Measurements from ENCODE around the gene TSPOAP1.

DNA sequence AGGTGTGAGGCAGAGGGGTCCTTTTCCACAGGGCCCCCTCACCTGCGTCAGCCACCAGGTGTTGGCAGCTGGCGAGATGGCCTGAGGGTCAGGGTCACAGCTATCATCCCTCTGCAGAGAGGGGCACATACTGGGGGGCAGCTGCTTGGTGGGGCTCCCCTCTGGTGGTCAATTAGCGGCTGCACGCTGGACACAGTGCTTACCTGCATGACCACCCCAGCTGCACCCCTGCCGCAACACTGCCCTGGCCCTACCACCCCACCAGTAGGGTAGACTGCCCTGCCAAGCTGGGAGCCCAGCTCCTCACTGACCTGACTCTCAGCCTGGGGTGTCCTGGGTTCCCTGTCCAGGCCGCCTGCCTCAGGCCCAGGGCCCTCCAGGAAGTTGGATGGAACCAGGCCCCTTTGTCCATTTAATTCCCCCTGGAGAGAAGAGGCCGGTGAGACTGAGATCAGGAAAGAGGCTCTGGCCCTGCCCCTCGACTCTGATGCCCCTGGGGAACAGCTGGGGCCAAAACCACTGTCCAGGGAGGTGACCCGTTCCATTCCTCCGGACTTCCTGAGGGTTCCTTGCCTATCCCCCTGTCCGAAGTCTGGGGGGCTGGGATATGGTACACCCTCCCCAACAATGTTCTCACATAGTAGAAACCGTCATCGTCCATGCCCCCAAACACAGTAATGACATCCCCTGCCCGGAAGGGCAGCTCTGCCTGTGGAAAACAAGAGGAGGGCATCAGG, 23.7 kb downstream of the TSPOAP1 start:
- TF ChIP-seq, protein P1, sequence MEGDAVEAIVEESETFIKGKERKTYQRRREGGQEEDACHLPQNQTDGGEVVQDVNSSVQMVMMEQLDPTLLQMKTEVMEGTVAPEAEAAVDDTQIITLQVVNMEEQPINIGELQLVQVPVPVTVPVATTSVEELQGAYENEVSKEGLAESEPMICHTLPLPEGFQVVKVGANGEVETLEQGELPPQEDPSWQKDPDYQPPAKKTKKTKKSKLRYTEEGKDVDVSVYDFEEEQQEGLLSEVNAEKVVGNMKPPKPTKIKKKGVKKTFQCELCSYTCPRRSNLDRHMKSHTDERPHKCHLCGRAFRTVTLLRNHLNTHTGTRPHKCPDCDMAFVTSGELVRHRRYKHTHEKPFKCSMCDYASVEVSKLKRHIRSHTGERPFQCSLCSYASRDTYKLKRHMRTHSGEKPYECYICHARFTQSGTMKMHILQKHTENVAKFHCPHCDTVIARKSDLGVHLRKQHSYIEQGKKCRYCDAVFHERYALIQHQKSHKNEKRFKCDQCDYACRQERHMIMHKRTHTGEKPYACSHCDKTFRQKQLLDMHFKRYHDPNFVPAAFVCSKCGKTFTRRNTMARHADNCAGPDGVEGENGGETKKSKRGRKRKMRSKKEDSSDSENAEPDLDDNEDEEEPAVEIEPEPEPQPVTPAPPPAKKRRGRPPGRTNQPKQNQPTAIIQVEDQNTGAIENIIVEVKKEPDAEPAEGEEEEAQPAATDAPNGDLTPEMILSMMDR (IDR thresholded peaks at IDR 0.05; ENCODE audit: poor library complexity): no peak
- TF ChIP-seq EZH2 (IDR thresholded peaks at IDR 0.05; ENCODE audit: borderline replicate concordance) (no peak), EZH2phosphoT487 (IDR thresholded peaks at IDR 0.05; ENCODE audit: low read depth, severe bottlenecking, unreplicated experiment) (no peak)

Measured in hepatocyte (in vitro differentiated cells).